Duodenal mucosa (tissue), 2 donors: ENCODE measurements around the gene ABCG2.

ENCODE experiments used
- H3K27ac ChIP-seq: one replicate; pipeline ENCODE4 v1.7.0; 2013; ENCODE audit warnings: low read depth, low read length
- H3K27me3 ChIP-seq, 2 donors: one replicate each; pipeline ENCODE4 v1.7.0; 2013; ENCODE audit warnings: low read length in 2 of 2, control low read depth in 1 of 2; ENCODE audit not compliant: insufficient read depth in 2 of 2, control insufficient read depth in 1 of 2
- H3K36me3 ChIP-seq, 2 donors: one replicate each; pipeline ENCODE4 v1.7.0; 2013; ENCODE audit warnings: low read length in 2 of 2, control low read depth in 1 of 2; ENCODE audit not compliant: insufficient read depth in 2 of 2, control insufficient read depth in 1 of 2
- H3K4me1 ChIP-seq, 2 donors: one replicate each; pipeline ENCODE4 v1.7.0; 2013; ENCODE audit warnings: low read length in 2 of 2, control low read depth in 1 of 2; ENCODE audit not compliant: insufficient read depth in 2 of 2, control insufficient read depth in 1 of 2
- H3K4me3 ChIP-seq, 2 donors: one replicate each; pipeline ENCODE4 v1.7.0; 2013; ENCODE audit warnings: low read length in 2 of 2, low read depth in 1 of 2
- H3K9ac ChIP-seq, 2 donors: one replicate each; pipeline ENCODE4 v1.7.0; 2013; ENCODE audit warnings: low read length in 2 of 2, low read depth in 1 of 2
- H3K9me3 ChIP-seq, 2 donors: one replicate each; pipeline ENCODE4 v1.7.0; 2013; ENCODE audit warnings: low read length in 2 of 2, control low read depth in 1 of 2; ENCODE audit not compliant: control insufficient read depth in 1 of 2

Gene ABCG2

DNA sequence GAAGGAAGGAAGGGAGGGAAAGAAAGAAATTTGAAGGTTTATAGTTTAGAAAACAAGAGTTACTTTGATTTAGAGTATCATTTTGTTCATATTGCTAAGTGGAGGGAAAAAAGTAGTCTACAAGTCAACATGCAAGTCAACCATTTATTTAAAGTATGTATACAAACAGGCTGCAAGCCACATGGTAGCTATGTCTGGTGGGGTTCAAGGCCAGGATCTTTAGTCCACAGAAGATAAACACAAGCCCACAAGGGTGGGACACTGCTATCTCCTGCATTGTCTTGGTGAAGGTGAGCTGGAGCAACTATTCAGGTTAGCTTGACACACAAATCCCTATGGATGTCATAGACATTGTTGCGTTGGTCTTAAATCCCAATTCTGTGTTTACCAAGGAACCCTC is 71.4 kb downstream of the ABCG2 start:
- Histone ChIP-seq H3K4me3 (no peak overlapping the region), H3K9me3 (no peaks in the 10 kb centered on the region), H3K36me3 (peaks cover 0 to 3% of the 10 kb centered on the region in 2 donors), H3K27ac (no peak overlapping the region), H3K9ac (no peak overlapping the region), H3K4me1 (peaks cover 4 to 9% of the 10 kb centered on the region in 2 donors), H3K27me3 (no peaks in the 10 kb centered on the region)

DNA sequence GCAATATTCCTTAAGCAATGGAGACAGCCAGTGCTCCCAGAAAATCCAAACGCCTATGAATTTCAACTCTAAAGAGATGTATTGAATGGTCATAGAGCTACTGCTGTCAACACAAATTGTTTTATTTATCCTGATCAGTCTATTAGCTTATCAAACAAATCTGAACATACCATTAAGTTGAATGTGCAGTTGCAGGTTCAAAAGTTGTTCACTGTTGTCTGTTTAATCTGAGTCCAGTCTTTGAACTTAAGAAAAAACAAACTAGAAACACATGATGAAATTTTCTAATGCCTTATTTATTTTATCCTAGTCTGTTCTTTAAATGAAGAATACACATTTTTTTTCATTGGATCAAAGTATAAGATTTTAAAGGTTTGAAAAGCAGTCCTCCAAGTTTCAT is 77.8 kb downstream of the ABCG2 start:
- no peak overlapping the region for H3K9ac ChIP-seq
- H3K9me3 ChIP-seq: no peaks in the 10 kb centered on the region
- H3K27me3 ChIP-seq: no peaks in the 10 kb centered on the region
- no peak overlapping the region for H3K27ac ChIP-seq
- peaks cover 4 to 9% of the 10 kb centered on the region in 2 donors for H3K4me1 ChIP-seq
- no peak overlapping the region for H3K4me3 ChIP-seq
- H3K36me3 ChIP-seq: peaks cover 0 to 3% of the 10 kb centered on the region in 2 donors

GRCh38 chr4:88078579-88078978 is 79.9 kb downstream of the ABCG2 start:
- H3K4me1 ChIP-seq: peaks cover 4 to 9% of the 10 kb centered on the region in 2 donors
- H3K36me3 ChIP-seq: peaks cover 9 to 18% of the 10 kb centered on the region in 2 donors
- no peak overlapping the region for H3K4me3 ChIP-seq
- no peaks in the 10 kb centered on the region for H3K27me3 ChIP-seq
- no peak overlapping the region for H3K27ac ChIP-seq
- H3K9ac ChIP-seq: no peak overlapping the region
- H3K9me3 ChIP-seq: no peaks in the 10 kb centered on the region

DNA sequence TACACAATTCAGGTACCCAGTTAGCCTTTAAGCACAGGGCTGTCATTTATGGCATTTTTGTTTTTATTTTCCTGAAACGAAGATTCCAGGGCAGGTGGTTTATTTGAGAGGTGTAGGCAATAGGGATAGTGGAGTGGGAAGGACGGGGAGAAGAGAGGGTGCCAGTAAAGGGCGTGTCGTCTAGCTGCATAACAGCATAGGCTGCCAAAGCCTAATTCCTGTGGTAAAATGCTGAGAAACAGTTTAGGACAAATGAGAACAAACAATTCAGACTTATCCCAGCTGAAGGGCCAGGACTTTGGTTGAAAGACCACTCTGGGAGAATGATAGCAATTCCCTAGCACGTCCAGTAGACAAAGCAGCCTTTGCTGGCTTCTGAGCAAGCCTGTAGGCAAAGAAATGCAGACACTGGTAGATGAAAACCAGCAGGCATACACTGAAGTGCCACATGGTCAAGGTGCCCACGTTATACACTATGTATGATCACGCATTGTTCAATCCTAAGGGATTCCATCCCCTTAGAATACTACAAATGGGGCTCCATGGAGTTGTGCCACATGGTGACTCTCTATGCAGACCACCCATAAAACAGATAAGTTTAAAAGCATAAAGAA is 80.4 kb downstream of the ABCG2 start:
- H3K27me3 ChIP-seq: no peaks in the 10 kb centered on the region
- H3K36me3 ChIP-seq: peaks cover 9 to 18% of the 10 kb centered on the region in 2 donors
- H3K9me3 ChIP-seq: no peaks in the 10 kb centered on the region
- H3K4me3 ChIP-seq: no peak overlapping the region
- no peak overlapping the region for H3K9ac ChIP-seq
- peaks cover 4 to 9% of the 10 kb centered on the region in 2 donors for H3K4me1 ChIP-seq
- H3K27ac ChIP-seq: no peak overlapping the region

- peaks cover 0 to 5% of the 10 kb centered on the region in 2 donors for H3K9me3 ChIP-seq
These were observed 83.1 kb downstream of the ABCG2 start for GRCh38 chr4:88075336-88075735.

DNA sequence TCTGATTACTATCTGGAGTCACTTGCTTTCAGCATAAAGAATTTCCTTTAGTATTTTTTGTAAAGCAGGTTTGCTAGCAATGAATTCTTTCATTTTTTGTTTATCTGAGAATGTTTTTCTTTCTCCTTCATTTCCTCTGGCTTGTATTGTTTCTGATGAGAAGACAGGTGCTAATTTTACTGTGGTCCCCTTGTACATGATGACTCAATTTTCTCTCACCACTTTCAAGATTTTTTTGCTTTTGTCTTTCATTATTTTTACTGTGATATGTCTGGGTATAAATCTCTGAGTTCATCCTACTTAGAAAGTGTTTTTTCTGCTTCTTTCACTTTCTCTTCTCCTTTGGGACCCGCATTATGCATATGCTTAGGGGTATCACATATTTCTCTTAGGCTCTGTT is 88.4 kb downstream of the ABCG2 start:
- Histone ChIP-seq H3K9ac (no peak overlapping the region), H3K4me1 (no peaks in the 10 kb centered on the region)

More at GRCh38 chr4:88075336-88075735, 83.1 kb downstream of the ABCG2 start:
- Histone ChIP-seq H3K36me3 (peaks cover 19 to 42% of the 10 kb centered on the region in 2 donors), H3K4me3 (no peak overlapping the region), H3K27me3 (no peaks in the 10 kb centered on the region), H3K9ac (no peak overlapping the region), H3K27ac (no peak overlapping the region), H3K4me1 (no peaks in the 10 kb centered on the region)

GRCh38 chr4:88064410-88064809 is 94.0 kb downstream of the ABCG2 start:
- Histone ChIP-seq H3K9ac (no peak overlapping the region), H3K4me3 (no peak overlapping the region), H3K36me3 (peaks cover 4 to 30% of the 10 kb centered on the region in 2 donors), H3K27me3 (no peaks in the 10 kb centered on the region), H3K4me1 (peaks cover 18 to 21% of the 10 kb centered on the region in 2 donors), H3K9me3 (no peaks in the 10 kb centered on the region), H3K27ac (no peak overlapping the region)

More for the DNA sequence above, 88.4 kb downstream of the ABCG2 start:
- Histone ChIP-seq H3K27ac (no peak overlapping the region), H3K9me3 (peaks cover 0 to 5% of the 10 kb centered on the region in 2 donors), H3K36me3 (peaks cover 20 to 59% of the 10 kb centered on the region in 2 donors), H3K4me3 (no peak overlapping the region), H3K27me3 (no peaks in the 10 kb centered on the region)

DNA sequence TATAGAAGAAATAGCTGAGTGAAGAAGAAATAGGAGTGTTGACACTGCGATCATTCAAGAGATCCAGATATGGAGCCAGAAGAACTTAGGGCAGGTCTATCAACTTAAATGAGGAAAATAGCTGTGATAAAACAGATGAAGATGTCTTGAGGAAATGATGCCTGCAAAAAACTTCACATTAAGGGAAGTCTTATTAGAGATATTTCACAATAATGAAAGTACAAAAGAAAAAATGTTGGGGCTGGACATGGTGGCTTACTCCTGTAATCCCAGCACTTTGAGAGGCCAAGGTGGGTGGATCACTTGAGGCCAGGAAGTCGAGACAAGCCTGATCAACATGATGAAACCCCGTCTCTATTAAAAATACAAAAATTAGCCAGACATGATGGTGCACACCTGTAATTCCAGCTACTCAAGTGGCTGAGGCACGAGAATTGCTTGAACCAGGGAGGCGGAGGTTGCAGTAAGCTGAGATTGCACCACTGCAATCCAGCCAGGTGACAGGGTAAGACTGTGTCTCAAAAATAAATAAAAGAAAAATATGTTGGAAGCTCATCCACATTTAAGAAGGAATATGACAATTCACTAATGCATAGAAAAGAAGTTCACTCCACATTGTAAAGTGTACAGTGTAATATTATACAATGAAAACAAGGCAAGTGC is 94.7 kb downstream of the ABCG2 start:
- Histone ChIP-seq H3K36me3 (peaks cover 4 to 30% of the 10 kb centered on the region in 2 donors), H3K9me3 (no peaks in the 10 kb centered on the region), H3K27me3 (no peaks in the 10 kb centered on the region), H3K27ac (no peak overlapping the region), H3K4me3 (no peak overlapping the region), H3K9ac (no peak overlapping the region), H3K4me1 (peaks cover 22 to 27% of the 10 kb centered on the region in 2 donors)

GRCh38 chr4:88062843-88063242 is 95.6 kb downstream of the ABCG2 start:
- H3K36me3 ChIP-seq: peaks cover 3 to 22% of the 10 kb centered on the region in 2 donors
- peaks cover 22 to 28% of the 10 kb centered on the region in 2 donors for H3K4me1 ChIP-seq
- H3K4me3 ChIP-seq: no peak overlapping the region
- H3K9me3 ChIP-seq: no peaks in the 10 kb centered on the region
- H3K27me3 ChIP-seq: no peaks in the 10 kb centered on the region
- H3K27ac ChIP-seq: no peak overlapping the region
- no peak overlapping the region for H3K9ac ChIP-seq

DNA sequence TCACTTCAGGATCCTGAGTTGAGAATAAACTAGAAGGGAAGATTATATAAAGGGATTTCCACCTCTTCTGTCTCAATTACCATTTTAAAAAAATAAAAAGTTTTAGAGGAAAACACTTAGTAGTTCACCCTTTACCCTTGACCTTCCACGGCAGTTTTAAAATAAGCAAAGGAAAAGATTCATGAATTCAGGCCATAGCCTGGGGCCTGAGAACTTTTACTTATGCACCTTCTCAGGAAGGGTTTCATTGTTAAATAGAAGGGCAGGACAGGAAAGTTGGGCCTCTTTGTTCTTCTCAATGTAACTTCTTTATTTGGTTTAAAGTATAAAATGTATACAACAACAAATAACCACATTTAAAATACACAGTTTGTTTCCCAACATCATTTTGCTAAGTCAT is 96.1 kb downstream of the ABCG2 start:
- H3K9ac ChIP-seq: no peak overlapping the region
- no peaks in the 10 kb centered on the region for H3K9me3 ChIP-seq
- H3K27me3 ChIP-seq: no peaks in the 10 kb centered on the region
- no peak overlapping the region for H3K27ac ChIP-seq
- H3K36me3 ChIP-seq: peaks cover 0 to 17% of the 10 kb centered on the region in 2 donors
- no peak overlapping the region for H3K4me3 ChIP-seq
- H3K4me1 ChIP-seq: peaks cover 22 to 28% of the 10 kb centered on the region in 2 donors
